Measurements from ENCODE around the gene KCNIP1.

Gene KCNIP1

GRCh38 chr5:170731052-170731451 lies 227.2 kb downstream of the KCNIP1 start:
- H3K4me3 ChIP-seq (ENCODE audit: low read depth, low read length) = no peak overlapping the region
- no peak for DNase-seq (ENCODE audit: low read depth)

- no peak for DNase-seq (ENCODE audit: low read depth)
Observed at GRCh38 chr5:170732685-170733084, 228.9 kb downstream of the KCNIP1 start.

GRCh38 chr5:170736966-170737365 lies 233.1 kb downstream of the KCNIP1 start:
- no peak for DNase-seq (ENCODE audit: low read depth)
- no peak overlapping the region for H3K4me3 ChIP-seq (ENCODE audit: low read depth, low read length)

More at GRCh38 chr5:170732685-170733084, 228.9 kb downstream of the KCNIP1 start:
- no peak overlapping the region for H3K4me3 ChIP-seq (ENCODE audit: low read depth, low read length)

- no peak overlapping the region for H3K4me3 ChIP-seq (ENCODE audit: low read depth, low read length)
- DNase-seq (ENCODE audit: low read depth) = no peak
Observed at GRCh38 chr5:170737591-170737990, 233.8 kb downstream of the KCNIP1 start.

GRCh38 chr5:170738840-170739239 lies 235.0 kb downstream of the KCNIP1 start:
- DNase-seq (ENCODE audit: low read depth) = no peak
- no peak overlapping the region for H3K4me3 ChIP-seq (ENCODE audit: low read depth, low read length)

GRCh38 chr5:170739446-170739845 lies 235.6 kb downstream of the KCNIP1 start:
- no peak overlapping the region for H3K4me3 ChIP-seq (ENCODE audit: low read depth, low read length)
- no peak for DNase-seq (ENCODE audit: low read depth)

GRCh38 chr5:170740551-170741205 lies 236.9 kb downstream of the KCNIP1 start:
- no peak for DNase-seq (ENCODE audit: low read depth)
- no peak overlapping the region for H3K4me3 ChIP-seq (ENCODE audit: low read depth, low read length)

GRCh38 chr5:170741801-170742200 lies 238.0 kb downstream of the KCNIP1 start:
- no peak for DNase-seq (ENCODE audit: low read depth)

GRCh38 chr5:170743876-170744212 lies 240.0 kb downstream of the KCNIP1 start:
- no peak overlapping the region for H3K4me3 ChIP-seq (ENCODE audit: low read depth, low read length)

More at GRCh38 chr5:170741801-170742200, 238.0 kb downstream of the KCNIP1 start:
- H3K4me3 ChIP-seq (ENCODE audit: low read depth, low read length) = no peak overlapping the region

GRCh38 chr5:170745481-170746071 lies 241.8 kb downstream of the KCNIP1 start:
- no peak for DNase-seq (ENCODE audit: low read depth)
- no peak overlapping the region for H3K4me3 ChIP-seq (ENCODE audit: low read depth, low read length)

More at GRCh38 chr5:170743876-170744212, 240.0 kb downstream of the KCNIP1 start:
- DNase-seq (ENCODE audit: low read depth) = no peak

GRCh38 chr5:170746075-170746960 lies 242.5 kb downstream of the KCNIP1 start:
- DNase-seq (ENCODE audit: low read depth) = no peak
- H3K4me3 ChIP-seq (ENCODE audit: low read depth, low read length) = no peak overlapping the region

- no peak overlapping the region for H3K4me3 ChIP-seq (ENCODE audit: low read depth, low read length)
- DNase-seq (ENCODE audit: low read depth) = no peak
Observed at GRCh38 chr5:170746961-170747340, 243.1 kb downstream of the KCNIP1 start.

- no peak overlapping the region for H3K4me3 ChIP-seq (ENCODE audit: low read depth, low read length)
- no peak for DNase-seq (ENCODE audit: low read depth)
Observed at GRCh38 chr5:170747357-170747756, 243.5 kb downstream of the KCNIP1 start.

GRCh38 chr5:170747851-170748250 lies 244.0 kb downstream of the KCNIP1 start:
- no peak for DNase-seq (ENCODE audit: low read depth)

GRCh38 chr5:170748951-170749471 lies 245.2 kb downstream of the KCNIP1 start:
- no peak for DNase-seq (ENCODE audit: low read depth)
- H3K4me3 ChIP-seq (ENCODE audit: low read depth, low read length) = no peak overlapping the region

More at GRCh38 chr5:170747851-170748250, 244.0 kb downstream of the KCNIP1 start:
- no peak overlapping the region for H3K4me3 ChIP-seq (ENCODE audit: low read depth, low read length)

- no peak overlapping the region for H3K4me3 ChIP-seq (ENCODE audit: low read depth, low read length)
- DNase-seq (ENCODE audit: low read depth) = no peak
Observed at GRCh38 chr5:170749911-170750431, 246.2 kb downstream of the KCNIP1 start.

GRCh38 chr5:170750791-170751190 lies 247.0 kb downstream of the KCNIP1 start:
- no peak overlapping the region for H3K4me3 ChIP-seq (ENCODE audit: low read depth, low read length)
- no peak for DNase-seq (ENCODE audit: low read depth)

GRCh38 chr5:170751631-170752030 lies 247.8 kb downstream of the KCNIP1 start:
- DNase-seq (ENCODE audit: low read depth) = no peak
- H3K4me3 ChIP-seq (ENCODE audit: low read depth, low read length) = no peak overlapping the region

GRCh38 chr5:170752257-170753215 lies 248.7 kb downstream of the KCNIP1 start:
- no peak for DNase-seq (ENCODE audit: low read depth)
- H3K4me3 ChIP-seq (ENCODE audit: low read depth, low read length) = no peak overlapping the region

Measured in skeletal muscle cell (primary cell).